Stimulated activated CD4-positive, alpha-beta T cell treated with anti-CD3 and anti-CD28 coated beads, Interleukin-4, amount 100 ng/mL, for 4 hours (primary cell): ENCODE results near the gene HS3ST3B1.

Experiments
- DNase-seq, 2 experiments: peaks; one replicate each; pipeline ENCODE4 v3.0.0-alpha.2; 2020

The HS3ST3B1 gene

DNA sequence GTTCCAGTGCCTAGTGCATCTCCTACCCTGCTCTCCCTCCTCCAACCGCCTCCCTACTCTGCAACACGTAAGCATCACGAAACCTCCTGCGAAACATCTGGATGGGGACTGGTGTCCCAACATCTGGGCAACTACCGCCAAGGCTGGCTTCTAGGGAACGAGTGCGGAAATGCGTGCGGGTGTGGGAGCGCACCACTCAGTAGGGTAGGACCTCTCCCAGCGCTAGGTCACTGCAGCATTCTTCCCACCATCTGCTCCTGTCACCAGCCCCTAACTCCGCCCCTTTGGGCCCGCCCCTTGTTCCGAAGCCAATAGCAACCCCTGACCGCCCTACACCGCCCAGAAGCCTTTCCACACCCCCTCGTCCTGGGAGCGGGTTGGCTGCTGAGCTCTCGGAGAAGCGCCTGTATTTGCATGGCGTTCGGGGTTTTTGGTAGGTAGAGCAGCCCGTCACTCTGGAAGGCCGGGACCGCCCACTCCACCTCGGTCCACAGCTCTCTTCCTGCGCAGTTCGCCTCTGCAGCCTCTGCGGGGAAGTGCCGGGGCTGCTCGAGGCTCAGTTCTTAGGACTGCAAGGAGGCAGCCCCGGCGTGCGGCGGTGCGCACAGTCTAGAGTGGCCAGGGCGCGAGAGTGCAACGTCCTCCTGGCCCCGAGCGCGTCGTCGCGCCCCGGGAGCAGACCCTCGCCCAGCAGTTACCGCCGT is at the start of gene HS3ST3B1:
Gene HS3ST3B1 (plus strand): TSS at position 507 of the 704 bp plus-strand sequence. CDS start 438 bp downstream, outside the sequence.
- DNase-seq = peak; percentile 98 to 100

DNA sequence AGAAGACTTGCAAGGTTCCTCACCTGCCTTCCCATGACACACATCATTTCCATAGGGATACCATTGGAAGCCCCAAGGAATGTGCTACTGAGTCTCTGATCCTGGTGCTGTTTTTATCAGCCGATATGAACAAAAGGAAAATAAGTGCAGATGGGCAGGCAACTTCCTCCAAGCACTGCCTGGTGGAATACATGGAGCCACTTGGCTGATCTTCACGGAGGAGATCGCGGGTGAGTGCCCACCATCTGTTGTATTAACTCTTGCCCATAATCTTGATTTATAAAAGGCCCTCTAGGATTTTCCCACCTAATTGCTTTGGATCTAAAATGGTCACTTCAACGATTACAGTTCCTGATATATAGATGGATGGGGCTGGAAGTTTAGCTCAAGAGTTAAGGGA is 39.5 kb upstream of the HS3ST3B1 start:
- no peak for DNase-seq

DNA sequence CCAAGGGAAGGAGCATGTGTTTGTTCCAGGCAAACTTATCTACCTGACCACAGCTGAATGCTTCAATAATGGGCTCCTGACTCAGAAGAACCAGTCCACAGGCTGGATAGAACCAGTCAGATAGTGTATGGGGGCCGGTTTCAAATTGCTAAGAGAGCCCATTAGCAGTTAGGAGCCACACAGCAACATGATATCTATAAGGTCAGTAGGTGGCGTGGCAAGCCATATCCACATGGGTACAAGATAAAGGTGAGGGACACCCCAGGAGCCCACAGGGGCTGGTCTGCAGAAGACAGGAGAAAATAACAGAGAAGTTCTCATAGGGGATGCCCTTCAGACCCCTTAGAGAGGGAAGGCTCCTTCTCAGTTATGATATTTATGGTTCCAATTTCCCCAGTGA is 32.6 kb upstream of the HS3ST3B1 start:
- DNase-seq = no peak

DNA sequence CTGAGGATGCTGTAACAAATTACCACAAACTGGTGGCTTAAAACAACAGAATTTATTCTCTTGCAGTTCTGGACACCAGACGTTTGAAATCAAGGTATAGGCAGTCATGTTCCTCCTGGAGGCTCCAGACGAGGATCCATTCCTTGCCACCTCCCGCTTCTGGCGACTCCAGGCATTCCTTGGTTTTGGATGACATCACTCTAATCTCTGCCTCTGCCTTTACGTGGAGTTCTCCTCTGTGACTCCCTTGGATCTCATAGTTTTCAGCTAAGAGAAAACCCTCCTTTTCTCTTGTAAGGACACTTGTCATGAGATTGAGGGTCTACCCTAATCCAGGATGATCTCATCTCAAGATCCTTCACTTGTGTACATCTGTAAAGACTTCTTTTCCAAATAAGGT is 31.4 kb upstream of the HS3ST3B1 start:
- no peak for DNase-seq

DNA sequence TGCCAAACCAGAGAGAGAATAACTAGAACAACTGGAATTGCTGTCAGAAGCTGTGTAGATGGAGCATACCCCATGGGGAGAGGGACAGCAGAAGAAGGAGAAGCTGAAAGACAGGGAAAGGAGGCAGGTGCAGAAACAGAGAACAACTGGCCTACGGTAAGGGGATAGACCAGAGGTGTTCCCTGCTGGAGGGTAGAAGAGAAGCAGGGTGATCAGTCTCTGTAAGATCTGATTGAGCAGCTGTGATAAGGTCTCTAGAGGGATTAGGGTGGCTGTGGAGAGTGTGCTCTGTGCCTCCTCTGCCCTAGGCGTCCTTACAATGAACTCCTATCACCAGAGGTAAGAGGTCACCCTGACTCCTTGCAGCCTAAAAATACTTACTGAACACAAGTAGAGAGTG is 30.4 kb upstream of the HS3ST3B1 start:
- DNase-seq = no peak

DNA sequence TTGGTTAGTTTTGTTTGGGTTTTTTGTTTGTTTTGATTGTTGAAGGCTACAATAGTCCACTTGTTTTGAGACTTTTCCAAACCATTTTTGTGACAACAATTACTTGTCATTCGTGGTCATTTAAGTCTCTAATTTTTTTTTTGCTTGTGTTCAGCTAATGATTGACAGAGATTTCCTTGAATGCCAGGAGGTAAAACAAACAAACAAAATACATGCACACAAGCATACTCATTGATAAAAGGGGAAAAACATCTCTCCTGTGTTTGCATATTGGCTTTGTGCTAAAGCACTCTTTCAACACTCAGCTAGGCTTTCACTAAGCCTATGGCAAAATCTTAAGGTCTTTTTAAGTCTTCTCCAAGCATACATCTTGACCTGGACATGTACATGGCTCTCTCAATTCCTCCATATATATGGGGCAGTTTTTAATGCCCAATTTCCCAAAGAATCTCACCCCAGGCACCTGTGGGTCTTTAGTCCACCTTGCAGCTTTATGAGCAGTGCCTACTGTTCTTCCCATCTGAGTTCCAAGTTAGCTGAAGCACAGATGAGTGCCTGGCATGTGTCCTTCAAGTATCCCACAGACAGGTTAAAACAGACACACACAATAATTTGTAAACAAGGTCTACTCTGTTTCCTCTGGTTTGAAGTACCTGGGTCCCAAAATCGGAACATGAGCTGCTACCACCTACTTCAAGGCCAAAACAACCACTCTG is 24.2 kb upstream of the HS3ST3B1 start:
- no peak for DNase-seq

DNA sequence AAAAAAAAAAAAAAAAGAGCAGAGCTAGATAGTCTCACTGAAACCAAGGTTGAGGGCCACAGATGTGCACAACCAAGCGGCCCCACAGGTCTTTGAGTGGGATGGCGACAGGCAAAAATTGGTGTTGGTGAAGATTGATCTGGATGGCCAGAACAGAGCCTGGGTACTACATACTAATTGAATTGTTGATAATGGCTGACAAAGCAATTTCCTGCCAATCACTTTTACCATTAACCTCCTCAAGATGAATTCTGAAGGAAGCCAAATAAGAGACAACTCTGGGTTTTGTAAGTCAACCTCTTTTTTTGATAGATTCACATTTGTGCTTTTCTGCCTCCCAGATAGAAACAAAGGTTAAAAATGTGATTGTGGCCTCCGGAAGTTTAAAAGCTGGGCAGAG is 19.4 kb upstream of the HS3ST3B1 start:
- no peak for DNase-seq

DNA sequence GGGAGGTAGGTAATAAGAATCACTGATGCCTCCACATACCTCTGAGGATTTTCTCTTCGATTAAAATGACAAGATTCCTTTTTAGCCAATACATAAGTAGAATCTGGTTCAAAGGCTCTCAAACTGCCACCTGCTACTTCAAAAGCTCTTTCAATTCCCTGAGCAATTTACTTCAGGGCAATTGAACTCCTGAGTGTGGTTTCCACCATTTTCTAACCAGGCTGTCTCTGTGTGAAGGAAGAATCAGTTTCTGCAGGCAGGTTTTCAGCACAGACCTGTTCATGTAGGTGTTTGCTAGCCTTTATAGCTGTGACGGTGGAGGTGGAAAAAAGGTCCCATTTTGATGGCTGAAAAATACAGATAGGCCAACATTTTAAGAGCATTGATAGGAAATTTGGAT is 18.2 kb upstream of the HS3ST3B1 start:
- DNase-seq = no peak

DNA sequence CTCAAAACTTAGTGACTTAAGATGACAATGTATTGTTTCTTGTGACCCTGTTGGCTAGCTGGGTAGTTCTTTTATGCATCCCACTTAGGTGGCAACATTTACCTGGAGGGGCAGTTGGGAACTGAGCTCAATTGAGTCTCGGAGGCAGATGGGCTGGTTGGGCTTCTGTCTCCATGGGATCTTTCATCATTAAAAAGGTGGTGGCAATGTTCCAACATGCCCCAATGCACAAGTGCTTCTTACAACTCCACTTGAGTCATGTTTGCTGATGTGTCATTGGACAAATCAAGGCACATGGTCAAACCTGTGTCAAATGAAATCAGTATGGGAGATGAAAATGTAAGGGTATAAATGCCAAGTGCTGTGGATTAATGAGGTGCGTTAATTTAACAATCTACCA is 11.7 kb upstream of the HS3ST3B1 start:
- DNase-seq = no peak

DNA sequence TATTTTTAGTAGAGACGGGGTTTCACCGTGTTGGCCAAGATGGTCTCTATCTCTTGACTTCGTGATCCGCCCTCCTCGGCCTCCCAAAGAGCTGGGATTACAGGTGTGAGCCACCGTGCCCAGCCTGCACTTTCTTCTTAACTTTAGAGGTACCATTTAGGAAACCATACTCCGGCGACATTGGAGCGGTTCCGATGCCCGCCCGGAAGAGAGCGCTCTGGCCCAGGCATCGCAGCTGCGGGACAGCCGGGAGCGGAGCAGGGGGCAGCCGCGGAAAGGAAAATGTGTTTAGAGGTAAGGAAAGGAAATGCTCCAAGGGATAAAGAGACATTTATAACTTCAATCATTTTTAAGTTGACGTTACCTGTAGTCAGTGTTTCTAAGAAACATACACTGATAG is 6.0 kb upstream of the HS3ST3B1 start:
- DNase-seq = no peak

DNA sequence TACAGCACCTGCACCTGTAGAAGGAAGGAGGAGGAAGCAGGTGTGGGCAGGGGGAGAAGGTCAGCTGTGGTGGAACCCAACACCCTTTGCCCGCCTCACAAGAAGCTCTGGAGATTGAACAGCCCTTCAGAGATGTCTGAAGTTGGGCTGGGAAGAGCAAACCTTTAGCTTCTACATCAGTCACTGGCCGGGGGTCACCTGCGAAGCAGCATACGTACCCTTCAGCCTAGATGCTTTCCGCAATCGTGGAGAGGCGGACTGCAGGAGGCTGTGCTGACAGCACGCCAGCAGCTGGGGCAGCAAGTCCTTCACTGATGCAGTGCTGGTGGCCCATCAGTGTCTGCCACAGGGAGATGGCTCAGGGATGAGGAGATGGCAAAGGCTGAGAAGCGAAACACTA is 5.2 kb upstream of the HS3ST3B1 start:
- no peak for DNase-seq

DNA sequence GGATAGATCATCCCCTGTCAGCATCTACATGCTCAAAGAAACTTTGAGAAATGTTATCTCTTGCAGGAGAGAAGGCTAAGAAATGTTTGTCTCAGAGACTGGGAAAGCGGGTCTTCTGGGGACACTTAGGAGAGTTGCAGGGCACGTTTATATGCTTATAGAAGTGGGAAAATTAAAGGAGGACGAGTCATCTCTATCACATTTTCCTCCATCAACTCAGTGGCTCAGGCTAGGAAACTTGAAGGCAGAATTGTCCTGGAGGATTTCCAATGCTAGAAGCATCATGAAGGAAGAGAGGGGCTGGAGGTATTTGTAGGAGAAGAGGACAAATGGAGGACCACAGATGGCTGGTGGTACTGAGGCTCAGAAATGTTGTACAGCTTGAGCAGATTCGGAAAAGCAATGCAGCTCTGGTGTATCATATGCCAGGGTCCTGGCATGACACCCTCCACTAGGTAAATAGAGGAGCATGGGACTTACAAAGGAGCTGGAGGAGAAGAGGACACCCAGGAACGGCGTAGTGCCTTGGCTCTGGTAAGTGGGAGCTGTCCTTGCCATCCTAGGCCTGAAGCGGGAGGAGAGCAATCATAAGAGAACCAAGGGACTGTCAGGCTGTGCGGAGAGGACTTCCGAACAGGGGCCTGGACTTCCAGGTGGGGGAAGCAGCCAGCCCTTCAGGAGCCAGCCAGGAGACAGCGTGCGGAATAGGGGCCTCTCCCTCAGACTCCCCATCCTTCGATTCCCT is 4.5 kb upstream of the HS3ST3B1 start:
- no peak for DNase-seq

DNA sequence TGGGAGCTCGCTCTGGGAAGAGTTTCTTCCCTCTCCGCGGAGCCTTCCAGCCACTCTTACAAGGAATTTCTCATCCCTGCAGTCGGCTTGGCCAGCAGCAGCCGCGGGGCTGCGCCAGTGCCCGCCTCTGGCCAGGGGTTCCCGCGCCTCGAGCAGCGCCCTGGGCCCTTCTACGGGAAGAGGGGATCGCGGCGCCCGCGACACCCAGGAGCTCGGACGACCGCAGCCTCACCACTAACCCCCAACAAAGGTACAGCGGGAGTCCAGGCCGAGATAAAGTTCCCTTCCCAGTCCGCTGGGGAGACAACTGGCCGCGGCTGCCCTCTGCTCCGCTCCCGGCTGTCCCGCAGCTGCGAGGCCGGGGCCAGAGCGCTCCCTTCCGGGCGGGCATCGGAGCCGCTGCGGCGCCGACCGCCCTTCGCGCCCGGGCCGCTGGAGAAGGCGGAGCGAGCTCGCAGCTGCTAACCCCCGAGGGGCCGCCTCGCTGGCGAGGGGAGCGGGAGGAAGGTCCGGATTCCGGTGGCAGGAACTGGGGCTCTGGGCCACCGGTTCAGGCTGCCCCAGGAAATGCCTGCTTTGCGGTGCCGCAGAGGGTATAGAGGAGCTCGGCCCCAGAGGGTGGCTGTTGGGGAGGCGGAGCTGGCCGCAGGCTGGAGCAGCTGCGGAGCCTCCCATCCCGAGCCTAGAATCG is 3.6 kb upstream of the HS3ST3B1 start:
- DNase-seq = peak in 1 of 2 experiments; percentile 38

DNA sequence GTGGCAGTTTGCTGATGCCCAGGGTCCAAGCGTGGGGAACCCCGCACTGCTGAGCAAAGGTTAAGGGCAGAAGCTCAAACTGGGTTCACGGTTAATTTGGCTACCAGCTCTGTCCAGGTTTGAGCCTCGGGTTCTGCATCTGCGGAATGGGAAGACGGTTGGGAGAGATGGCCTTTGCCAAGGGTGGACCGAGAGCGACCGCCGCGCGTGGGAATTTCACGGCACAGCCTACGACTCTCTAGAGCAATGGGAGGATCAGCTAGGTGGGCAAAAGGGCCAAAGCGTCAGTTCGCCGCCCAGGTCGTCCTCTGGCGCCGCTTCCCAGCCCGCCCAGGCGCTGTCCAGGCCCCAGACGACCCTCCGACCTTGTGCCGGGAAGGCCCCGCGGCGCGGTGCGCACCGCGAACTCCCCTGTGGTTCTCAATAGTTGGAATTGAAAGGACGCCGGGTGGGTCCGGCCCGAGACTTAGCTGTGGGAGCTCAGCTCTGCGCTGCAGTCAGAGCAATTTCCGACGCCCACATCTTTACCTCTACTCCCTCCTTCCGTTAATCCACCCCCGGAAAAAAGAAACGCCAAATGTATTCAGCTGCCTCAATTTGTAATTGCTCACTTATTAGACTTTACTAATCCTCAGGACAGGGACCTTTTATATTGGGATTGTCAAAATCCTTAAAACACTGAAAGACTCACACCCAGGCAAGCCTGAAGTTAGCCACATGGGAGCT is 2.5 kb upstream of the HS3ST3B1 start:
- DNase-seq = no peak

DNA sequence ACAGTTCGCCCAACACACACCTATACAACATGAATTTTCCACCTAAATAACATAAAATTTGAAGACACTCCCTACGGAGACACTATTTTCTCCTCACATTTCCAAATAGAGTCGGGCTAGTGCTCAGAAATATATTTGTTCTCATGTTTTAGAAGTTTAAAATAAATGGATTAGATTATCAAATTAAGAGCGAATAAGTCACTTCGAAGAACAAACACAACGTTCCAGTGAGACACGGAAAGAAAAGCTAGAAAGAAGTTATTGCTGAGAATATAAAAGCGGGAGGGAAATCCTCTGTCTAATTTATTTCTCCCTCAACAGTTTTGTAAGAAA is 2.0 kb upstream of the HS3ST3B1 start:
- no peak for DNase-seq

DNA sequence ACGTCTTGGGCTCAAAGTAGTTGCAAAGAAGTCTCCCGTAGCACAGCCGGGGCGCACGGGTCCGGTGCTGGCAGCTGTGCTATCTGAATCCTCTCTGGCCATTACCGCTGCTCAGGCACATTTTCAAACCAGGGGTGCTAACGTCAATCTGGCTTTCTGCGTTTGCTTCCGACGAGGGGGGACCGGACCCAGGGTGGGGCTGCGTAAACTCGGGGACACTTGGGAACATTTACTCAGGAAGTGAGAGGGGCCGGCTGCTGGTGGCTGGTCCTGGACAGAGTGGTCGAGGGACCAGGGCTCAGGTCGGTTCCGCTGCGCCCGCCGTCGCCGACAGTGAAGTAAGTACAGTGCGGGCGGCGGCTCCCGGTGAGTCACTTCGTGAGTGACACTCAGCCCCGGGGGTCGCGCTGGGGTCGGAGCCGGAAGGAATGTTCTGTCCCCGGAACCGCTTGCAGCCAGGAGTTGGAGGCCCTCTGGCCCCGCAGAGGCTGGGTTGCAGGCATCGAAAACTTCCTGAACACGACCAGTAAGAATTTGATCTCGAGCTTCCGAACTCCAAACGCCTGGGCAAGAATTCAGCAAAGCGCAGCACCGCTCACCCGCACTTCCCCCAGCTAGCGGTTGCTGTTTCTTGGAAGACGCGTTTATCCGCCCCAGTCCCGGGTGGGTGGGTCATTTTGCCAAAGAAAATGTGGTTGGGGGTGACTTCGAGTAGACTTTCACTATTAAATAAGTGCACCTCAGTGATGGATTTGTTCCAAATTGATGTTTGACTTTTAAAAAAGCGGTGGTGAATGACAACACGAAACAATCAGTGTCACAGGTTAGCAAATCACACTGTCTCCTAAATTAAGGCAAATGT is 1.4 kb upstream of the HS3ST3B1 start:
- DNase-seq = peak; percentile 38 to 40

DNA sequence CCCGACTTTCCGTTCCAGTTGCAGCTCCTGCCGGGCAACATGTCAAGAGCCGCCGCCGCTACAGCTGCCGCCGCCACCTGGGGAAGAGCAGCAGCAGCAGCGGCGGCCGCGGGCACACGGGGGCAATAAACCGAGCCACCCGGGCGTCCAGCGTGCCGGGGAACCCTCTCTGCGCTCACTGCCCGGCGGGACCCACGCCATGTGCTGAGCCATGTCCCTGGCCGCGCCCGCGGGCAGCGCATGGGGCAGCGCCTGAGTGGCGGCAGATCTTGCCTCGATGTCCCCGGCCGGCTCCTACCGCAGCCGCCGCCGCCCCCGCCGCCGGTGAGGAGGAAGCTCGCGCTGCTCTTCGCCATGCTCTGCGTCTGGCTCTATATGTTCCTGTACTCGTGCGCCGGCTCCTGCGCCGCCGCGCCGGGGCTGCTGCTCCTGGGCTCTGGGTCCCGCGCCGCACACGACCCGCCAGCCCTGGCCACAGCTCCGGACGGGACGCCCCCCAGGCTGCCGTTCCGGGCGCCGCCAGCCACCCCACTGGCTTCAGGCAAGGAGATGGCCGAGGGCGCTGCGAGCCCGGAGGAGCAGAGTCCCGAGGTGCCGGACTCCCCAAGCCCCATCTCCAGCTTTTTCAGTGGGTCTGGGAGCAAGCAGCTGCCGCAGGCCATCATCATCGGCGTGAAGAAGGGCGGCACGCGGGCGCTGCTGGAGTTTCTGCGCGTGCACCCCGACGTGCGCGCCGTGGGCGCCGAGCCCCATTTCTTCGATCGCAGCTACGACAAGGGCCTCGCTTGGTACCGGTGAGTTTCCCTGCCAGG is 604 bp downstream of the HS3ST3B1 start:
- DNase-seq = peak; percentile 42 to 43

DNA sequence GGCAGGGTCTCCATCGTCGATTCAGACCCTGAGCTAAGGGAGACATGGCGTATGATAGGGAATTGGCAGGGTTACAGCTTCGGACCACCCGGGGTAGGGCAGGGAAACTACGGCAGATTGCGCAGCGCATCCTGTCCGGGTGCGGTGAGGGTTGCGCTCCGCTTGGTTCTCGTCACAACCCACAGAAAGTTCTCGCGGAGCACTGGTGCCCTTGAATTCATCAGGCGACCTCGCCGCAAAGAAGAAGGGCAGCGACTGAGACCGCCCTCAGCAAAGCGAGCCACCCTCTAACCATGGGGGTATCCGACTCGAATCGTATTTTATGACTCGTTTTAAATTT is 1.2 kb downstream of the HS3ST3B1 start:
- DNase-seq = peak; percentile 51 to 57

DNA sequence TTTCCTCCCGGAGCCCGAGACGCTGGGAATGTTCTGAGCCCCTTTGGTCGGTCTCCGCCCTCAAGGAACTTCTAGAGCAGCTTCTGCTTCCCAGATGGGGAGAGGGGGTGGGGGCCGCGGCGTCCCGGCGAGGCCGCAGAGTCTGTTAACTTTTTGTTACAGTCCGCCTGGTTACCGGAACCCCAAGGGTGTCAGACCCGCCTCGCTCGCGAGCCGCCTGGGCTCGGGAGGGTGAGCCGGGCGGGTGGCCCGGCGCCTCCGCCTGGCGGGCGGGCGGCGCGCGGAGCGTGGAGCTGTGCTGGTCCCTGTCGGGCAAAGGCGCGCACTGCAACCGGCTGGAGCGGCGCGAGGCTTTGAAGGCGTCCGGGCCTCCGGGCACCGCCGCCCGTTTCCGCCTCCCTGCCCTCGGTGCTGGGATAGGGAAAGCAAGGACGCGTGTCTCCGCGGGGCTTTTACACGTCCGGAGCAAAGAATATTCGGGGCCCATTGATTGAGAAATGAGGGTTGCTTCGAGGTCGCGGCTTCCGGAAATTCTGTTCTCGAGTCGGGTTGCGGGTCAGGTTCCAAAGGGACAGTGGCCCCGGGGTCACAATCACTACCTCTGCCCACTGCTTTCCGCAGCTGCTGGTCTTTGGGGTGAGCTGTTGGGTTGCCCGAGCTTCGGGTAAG is 1.7 kb downstream of the HS3ST3B1 start:
- peak; percentile 79 to 82 for DNase-seq
